Adipose tissue (tissue), 3 donors: ENCODE measurements around the gene RIMBP2. TPM values are rescaled to one million over a fixed set of nuclear protein-coding genes. Genes with fewer than 3 reads are reported as not detected.
"Not testable (repeated sequence)": the region's sequence is repeated elsewhere in the genome, so short reads cannot be mapped to it uniquely, and the experiment has no call there.

Experiments
- H3K27ac ChIP-seq: one replicate; pipeline ENCODE4 v1.5.1; 2013; ENCODE audit warnings: low read depth, low read length
- WGBS, 3 donors: extraction: QIAGEN DNeasy Blood & Tissue Kit; methylation state at CpG; one replicate each; pipeline ENCODE4 v1.1.7; 2013; 5-methylcytosine and 5-hydroxymethylcytosine counted together
- polyA plus RNA-seq, 3 donors: library from polyadenylated mRNA; stranded (reverse); fragments of 200-250 nt; gene quantifications; one replicate each; pipeline ENCODE4 v1.2.3, GENCODE V29; 2013
- donor health status: healthy with polysubstance abuse.
- donor health status: Bipolar disorder and iron deficiency.
- donor health status: healthy.

RIMBP2 gene
- 1 to 10 TPM in 2 of 3 donors, under 1 TPM in 1; 0.49 to 1.7 (median 1.1) TPM for polyA plus RNA-seq

DNA sequence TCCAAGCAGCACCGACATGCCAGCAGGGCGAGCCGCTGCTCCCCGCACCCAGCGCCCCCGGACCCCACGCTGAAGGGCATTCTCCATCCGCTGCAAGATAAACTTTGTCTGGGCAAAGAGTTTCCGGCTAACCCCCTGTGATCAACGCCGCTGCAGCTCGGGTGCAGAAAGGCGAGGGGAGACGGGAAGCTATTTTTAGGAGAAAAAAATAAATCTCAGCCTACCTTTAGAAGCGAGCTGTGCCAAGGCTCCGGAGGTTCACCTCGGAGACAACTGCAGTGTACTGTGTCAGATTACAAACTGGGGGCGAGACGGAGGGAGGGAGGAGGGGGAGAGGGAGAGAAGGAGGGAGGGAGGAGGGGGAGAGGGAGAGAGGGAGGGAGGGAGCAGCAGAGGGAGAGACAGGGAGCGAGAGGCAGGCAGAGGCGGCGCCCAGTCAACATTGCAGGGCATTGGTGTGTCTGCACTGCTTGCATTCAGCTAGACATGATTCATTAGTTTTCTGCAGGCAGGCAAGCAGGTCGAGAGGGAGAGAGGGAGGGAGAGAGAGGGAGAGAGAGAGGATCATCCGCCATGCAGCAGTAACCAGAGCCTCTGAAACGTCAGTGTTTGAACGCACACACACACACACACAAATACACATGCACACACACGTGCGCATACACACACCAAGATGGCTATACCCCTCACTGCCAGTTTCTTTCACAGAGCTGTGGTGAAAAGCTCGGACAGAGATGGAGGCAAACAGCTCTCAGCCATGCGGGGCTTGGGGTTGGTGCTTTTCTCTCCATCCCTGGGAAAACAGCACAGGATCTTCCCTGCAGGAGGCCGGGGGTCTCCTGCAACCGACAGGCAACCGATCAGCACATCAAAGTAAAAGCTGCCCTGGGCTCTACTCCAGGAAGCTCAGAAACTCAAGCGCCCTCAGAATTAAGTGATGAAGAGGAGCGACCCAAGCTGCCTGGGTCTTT is at the start of gene RIMBP2:
Gene RIMBP2 (minus strand): TSS at position 302 of the 971 bp plus-strand sequence. CDS start 237,286 bp downstream, outside the sequence.
- WGBS, 3 donors: 0 to 3% (median 2%) methylated on average over 35 of the region's 35 CpGs
- no peak within 1 kb of the TSS for H3K27ac ChIP-seq

DNA sequence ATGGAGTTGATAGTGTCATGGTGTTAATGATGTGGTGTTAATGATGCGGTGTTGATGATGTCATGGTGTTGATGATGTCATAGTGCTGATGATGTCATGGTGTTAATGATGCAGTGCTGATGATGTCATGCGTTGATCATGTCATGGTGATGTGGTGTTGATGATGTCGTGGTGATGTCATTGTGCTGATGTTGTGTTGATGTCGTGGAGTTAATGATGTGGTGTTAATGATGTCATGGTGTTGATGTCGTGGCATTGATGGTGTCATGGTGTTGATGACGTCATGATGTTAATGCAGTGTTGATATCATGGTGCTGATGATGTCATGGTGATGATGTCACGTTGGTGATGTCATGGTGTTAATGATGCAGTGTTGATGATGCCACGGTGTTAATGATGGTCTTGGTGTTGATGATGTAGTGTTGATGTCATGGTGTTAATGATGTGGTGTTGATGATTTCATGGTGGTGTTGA is 49.1 kb upstream of the RIMBP2 start:
- no peak overlapping the region for H3K27ac ChIP-seq
- WGBS, 3 donors: 82 to 94% (median 94%) methylated on average over 8 of the region's 8 CpGs

GRCh38 chr12:130764475-130765185 is 48.5 kb upstream of the RIMBP2 start:
- 75 to 94% (median 87%) methylated on average over 14 of the region's 14 CpGs for WGBS, 3 donors
- H3K27ac ChIP-seq: no peak overlapping the region

GRCh38 chr12:130764073-130764472 is 48.0 kb upstream of the RIMBP2 start:
- 96 to 98% (median 97%) methylated on average over 4 of the region's 4 CpGs for WGBS, 3 donors
- H3K27ac ChIP-seq: no peak overlapping the region

DNA sequence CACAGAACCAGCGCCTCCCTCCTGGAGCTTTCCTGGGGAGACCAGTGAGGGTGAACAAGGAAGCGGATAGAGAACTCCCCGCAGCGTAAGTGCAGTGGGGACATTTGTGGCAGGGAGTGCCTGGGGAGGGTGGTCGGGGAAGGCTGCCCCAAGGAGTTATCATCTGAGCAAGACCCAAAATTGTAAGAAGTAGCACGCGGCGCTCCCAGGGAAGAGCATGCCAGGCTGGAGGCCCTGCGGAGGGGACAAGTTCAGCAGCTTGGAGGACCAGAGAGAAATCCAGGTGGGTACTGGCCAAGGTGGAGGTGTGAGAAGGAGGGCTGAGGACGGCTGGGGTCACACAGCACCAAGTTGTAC is 46.2 kb upstream of the RIMBP2 start:
- H3K27ac ChIP-seq: no peak overlapping the region
- 49 to 68% (median 52%) methylated on average over 9 to 10 of the region's 10 CpGs for WGBS, 3 donors

GRCh38 chr12:130761537-130762318 is 45.6 kb upstream of the RIMBP2 start:
- 29 to 35% (median 29%) methylated on average over 29 of the region's 29 CpGs for WGBS, 3 donors
- no peak overlapping the region for H3K27ac ChIP-seq

- WGBS, 3 donors: 71 to 88% (median 85%) methylated on average over 3 of the region's 3 CpGs
- no peak overlapping the region for H3K27ac ChIP-seq
Measured at GRCh38 chr12:130754234-130754901, 38.3 kb upstream of the RIMBP2 start.

DNA sequence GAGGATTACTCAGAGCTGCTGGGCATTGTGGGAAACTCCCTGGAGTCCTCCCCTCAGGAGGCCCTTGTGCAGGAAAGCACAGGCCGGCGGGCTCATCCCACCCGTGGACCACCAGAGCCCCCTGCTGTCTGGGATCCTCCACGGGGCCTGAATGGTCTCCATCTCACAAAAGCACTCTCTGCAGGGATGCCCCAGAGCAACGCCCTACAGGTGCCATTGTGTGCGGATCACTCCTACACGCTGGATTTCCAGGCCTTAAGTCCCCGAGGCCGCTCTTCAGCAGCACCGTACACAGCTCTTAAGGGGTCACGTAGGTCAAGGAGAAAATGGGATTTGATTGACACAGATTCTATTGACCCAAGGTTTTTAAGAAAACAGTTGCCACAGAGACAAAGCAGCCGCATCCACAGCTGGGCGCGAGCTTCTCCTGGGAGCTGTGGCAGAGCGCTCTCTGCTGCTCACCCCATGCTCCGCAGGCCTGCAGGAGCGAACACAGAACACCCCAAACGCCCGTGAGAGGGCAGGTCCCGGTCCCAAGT is 36.7 kb upstream of the RIMBP2 start:
- no peak overlapping the region for H3K27ac ChIP-seq
- whole genome bisulfite sequencing, 3 donors: 28 to 69% (median 65%) methylated on average over 20 of the region's 20 CpGs

DNA sequence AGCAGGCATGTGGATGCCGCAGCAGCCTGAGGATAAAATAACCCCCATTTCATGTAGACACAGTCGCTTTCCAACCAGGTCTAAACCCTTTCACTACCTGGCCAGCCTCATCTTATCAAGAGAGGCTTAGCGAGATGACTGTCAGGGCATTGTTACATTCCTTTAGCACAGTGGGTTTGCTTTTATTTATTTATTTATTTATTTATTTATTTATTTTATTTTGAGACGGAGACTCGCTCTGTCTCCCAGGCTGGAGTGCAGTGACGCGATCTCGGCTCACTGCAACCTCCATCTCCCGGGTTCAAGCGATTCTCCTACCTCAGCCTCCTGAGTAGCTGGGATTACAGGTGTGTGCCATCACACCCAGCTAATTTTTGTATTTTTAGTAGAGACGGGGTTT is 35.9 kb upstream of the RIMBP2 start:
- H3K27ac ChIP-seq: not testable (repeated sequence)

DNA sequence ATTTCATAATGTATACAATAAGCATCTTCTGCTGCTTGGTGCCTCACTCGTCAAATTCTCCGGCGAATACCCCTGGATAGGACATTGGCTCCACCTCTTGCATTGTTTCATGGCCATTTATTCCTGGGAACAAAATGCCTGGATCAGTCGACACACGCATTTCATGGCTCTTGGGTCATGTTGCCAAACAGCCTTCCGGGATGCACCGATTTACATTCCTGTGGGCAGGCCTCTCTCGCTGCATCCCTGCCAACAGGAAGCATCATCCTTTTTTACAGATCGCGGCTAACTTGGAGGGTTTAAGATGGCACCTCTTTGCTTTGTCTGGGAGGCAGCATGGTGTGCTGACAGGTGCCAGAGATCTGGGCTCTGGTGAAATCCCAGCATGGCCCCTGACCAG is 32.7 kb upstream of the RIMBP2 start:
- WGBS, 3 donors: 53 to 59% (median 58%) methylated on average over 10 of the region's 10 CpGs
- no peak overlapping the region for H3K27ac ChIP-seq

More for the DNA sequence above, 35.9 kb upstream of the RIMBP2 start:
- 82 to 95% (median 85%) methylated on average over 11 of the region's 11 CpGs for WGBS, 3 donors

DNA sequence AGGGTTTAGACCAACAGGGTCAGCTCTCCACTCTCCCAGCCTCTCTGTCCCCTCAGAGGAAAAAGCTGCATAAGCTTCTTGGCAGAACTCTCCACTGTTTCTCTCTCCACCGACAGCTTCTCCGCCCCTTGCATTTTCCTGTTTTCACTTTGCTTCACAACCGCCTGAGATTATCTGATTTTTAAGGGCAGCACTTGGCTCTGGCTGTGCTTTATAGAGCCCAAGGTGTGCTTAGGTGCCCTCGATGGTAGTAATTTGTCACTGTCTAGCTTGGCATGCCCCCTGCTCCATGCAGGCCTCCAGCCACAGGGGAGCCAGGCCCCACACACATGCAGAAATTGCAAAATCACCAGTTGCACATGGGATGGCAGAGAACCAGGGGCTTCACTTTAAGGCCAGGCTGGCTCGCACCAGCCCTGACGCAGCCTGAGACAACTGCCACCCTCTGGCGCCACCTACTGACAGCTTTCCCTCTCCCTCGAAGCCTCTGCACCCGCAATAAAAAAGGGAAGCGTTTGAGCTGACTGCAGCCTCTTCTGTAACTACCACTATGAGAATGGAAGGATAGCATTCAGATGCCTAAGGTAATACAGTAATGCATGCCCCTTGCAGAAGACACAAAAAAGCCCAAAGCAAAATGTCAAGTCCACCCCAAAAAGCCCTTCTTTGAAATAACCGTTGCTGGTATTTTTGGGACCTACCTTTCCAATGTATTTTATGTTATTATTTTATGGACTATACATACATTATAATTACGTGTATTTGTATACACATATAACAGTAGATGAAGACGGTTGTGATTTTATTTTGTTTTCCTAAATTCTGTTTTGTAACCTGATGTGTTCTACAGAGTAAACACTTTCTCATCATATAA is 32.0 kb upstream of the RIMBP2 start:
- no peak overlapping the region for H3K27ac ChIP-seq
- 6 to 9% (median 6%) methylated on average over 13 of the region's 13 CpGs for WGBS, 3 donors

- WGBS, 3 donors: 51 to 64% (median 51%) methylated on average over 9 of the region's 9 CpGs
Measured at GRCh38 chr12:130746546-130746945, 30.4 kb upstream of the RIMBP2 start.

GRCh38 chr12:130745921-130746320 is 29.8 kb upstream of the RIMBP2 start:
- 71 to 90% (median 87%) methylated on average over 4 of the region's 4 CpGs for WGBS, 3 donors
- H3K27ac ChIP-seq: no peak overlapping the region

More at GRCh38 chr12:130746546-130746945, 30.4 kb upstream of the RIMBP2 start:
- H3K27ac ChIP-seq: no peak overlapping the region

DNA sequence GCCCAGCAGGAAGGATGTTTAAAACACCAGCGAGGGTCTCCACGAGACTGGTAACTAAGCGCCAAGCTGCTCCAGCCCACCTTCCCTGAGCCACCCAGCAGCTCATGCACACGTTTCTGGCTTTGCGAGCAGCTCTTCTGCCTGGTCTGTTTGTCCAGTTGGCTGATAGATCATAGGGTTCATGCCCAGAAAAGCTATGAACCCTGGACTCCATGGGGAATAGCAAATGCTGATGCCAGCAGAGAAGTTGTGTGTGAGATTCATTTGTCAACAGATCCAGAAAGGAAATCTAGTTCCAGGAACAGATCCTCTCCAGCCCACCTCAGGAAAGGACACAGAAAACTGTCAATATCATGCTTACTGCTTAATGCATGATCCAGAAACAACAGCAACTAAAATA is 28.2 kb upstream of the RIMBP2 start:
- 68 to 76% (median 73%) methylated on average over 5 of the region's 5 CpGs for WGBS, 3 donors
- no peak overlapping the region for H3K27ac ChIP-seq

- 77 to 94% (median 93%) methylated on average over 5 of the region's 5 CpGs for WGBS, 3 donors
- H3K27ac ChIP-seq: no peak overlapping the region
Measured at GRCh38 chr12:130743606-130744005, 27.5 kb upstream of the RIMBP2 start.

- WGBS, 3 donors: 83 to 90% (median 89%) methylated on average over 2 of the region's 2 CpGs
Measured at GRCh38 chr12:130743176-130743575, 27.1 kb upstream of the RIMBP2 start.

GRCh38 chr12:130742716-130743115 is 26.6 kb upstream of the RIMBP2 start:
- H3K27ac ChIP-seq: no peak overlapping the region
- 47 to 85% (median 82%) methylated on average over 1 of the region's 1 CpG for WGBS, 3 donors

More at GRCh38 chr12:130743176-130743575, 27.1 kb upstream of the RIMBP2 start:
- H3K27ac ChIP-seq: no peak overlapping the region
